H9 (cell line): ENCODE data around the gene SHPK. TPM values are rescaled to one million over a fixed set of nuclear protein-coding genes. Genes with fewer than 3 reads are reported as not detected.
A peak's percentile ranks its signal among the peaks of the same experiment; 100 is the strongest.

Source experiments
- DNase-seq: peaks from one replicate; pipeline ENCODE4 v3.0.0-alpha.2; 2017
- H2AFZ ChIP-seq: one replicate; pipeline ENCODE4 v1.6.1; 2013; ENCODE audit warnings: mild to moderate bottlenecking, low read length, control low read depth, moderate library complexity
- H2AK5ac ChIP-seq: 2 replicates; pipeline ENCODE4 v1.6.1; 2013; ENCODE audit warnings: low read length, control low read depth, mixed read lengths; ENCODE audit not compliant: insufficient read length
- H2BK120ac ChIP-seq: one replicate; pipeline ENCODE4 v1.6.1; 2013; ENCODE audit warnings: low read depth, mild to moderate bottlenecking, low read length, control low read depth, inconsistent platforms; ENCODE audit not compliant: poor library complexity, severe bottlenecking
- H2BK12ac ChIP-seq: 2 replicates; pipeline ENCODE4 v1.6.1; 2013; ENCODE audit warnings: low read length, control low read depth, mixed read lengths, low read depth; ENCODE audit not compliant: insufficient read length
- H2BK15ac ChIP-seq: 2 replicates; pipeline ENCODE4 v1.6.1; 2013; ENCODE audit warnings: low read depth, low read length, control low read depth
- H2BK20ac ChIP-seq: one replicate; pipeline ENCODE4 v1.6.1; 2013; ENCODE audit warnings: low read depth, mild to moderate bottlenecking, low read length, control low read depth, inconsistent platforms; ENCODE audit not compliant: poor library complexity, severe bottlenecking
- H2BK5ac ChIP-seq: 2 replicates; pipeline ENCODE4 v1.6.1; 2013; ENCODE audit warnings: low read length, control low read depth, mixed read lengths; ENCODE audit not compliant: insufficient read length
- H3K14ac ChIP-seq: 2 replicates; pipeline ENCODE4 v1.6.1; 2013; ENCODE audit warnings: low read length, control low read depth; ENCODE audit not compliant: insufficient read depth
- H3K18ac ChIP-seq: 2 replicates; pipeline ENCODE4 v1.6.1; 2013; ENCODE audit warnings: low read depth, mild to moderate bottlenecking, mixed read lengths, low read length, control low read depth; ENCODE audit not compliant: insufficient read length
- H3K23ac ChIP-seq: 2 replicates; pipeline ENCODE4 v1.6.1; 2013; ENCODE audit warnings: low read length, control low read depth, mixed read lengths, low read depth; ENCODE audit not compliant: insufficient read length
- H3K23me2 ChIP-seq: 2 replicates; pipeline ENCODE4 v1.6.1; 2013; ENCODE audit warnings: low read depth, mild to moderate bottlenecking, mixed read lengths, low read length, control low read depth; ENCODE audit not compliant: insufficient read length, poor library complexity, severe bottlenecking
- H3K27ac ChIP-seq: 2 replicates; pipeline ENCODE4 v1.5.1; 2013; ENCODE audit warnings: low read length, control low read depth, mixed read lengths, low read depth; ENCODE audit not compliant: insufficient read length
- H3K27me3 ChIP-seq: 2 replicates; pipeline ENCODE4 v1.6.1; 2013; ENCODE audit warnings: low read length, control low read depth, inconsistent platforms; ENCODE audit not compliant: insufficient read depth
- H3K4ac ChIP-seq: 2 replicates; pipeline ENCODE4 v1.6.1; 2013; ENCODE audit warnings: low read depth, mild to moderate bottlenecking, control low read depth, inconsistent platforms, low read length, moderate library complexity
- H3K4me1 ChIP-seq: 2 replicates; pipeline ENCODE4 v1.6.1; 2013; ENCODE audit warnings: low read length, control low read depth, inconsistent platforms; ENCODE audit not compliant: insufficient read depth
- H3K4me2 ChIP-seq: 2 replicates; pipeline ENCODE4 v1.6.1; 2013; ENCODE audit warnings: low read length, control low read depth, mixed read lengths; ENCODE audit not compliant: insufficient read length, insufficient read depth
- H3K56ac ChIP-seq: 2 replicates; pipeline ENCODE4 v1.6.1; 2013; ENCODE audit warnings: low read depth, mild to moderate bottlenecking, mixed read lengths, low read length, control low read depth; ENCODE audit not compliant: insufficient read length
- H3K79me1 ChIP-seq: 2 replicates; pipeline ENCODE4 v1.6.1; 2013; ENCODE audit warnings: low read depth, mild to moderate bottlenecking, moderate library complexity, low read length, control low read depth, inconsistent platforms; ENCODE audit not compliant: insufficient read depth, poor library complexity, severe bottlenecking
- H3K79me2 ChIP-seq: 2 replicates; pipeline ENCODE4 v1.6.1; 2013; ENCODE audit warnings: low read length, control low read depth, inconsistent platforms; ENCODE audit not compliant: insufficient read depth
- H3K9ac ChIP-seq: 2 replicates; pipeline ENCODE4 v1.6.1; 2013; ENCODE audit warnings: low read length, control low read depth, mixed read lengths; ENCODE audit not compliant: insufficient read length; ENCODE audit errors: extremely low read depth
- H3K9me3 ChIP-seq: one replicate; pipeline ENCODE4 v1.6.1; 2013; ENCODE audit warnings: low read depth, low read length, inconsistent platforms; ENCODE audit not compliant: control insufficient read depth
- H3T11ph ChIP-seq: one replicate; pipeline ENCODE4 v1.6.1; 2013; ENCODE audit warnings: mild to moderate bottlenecking, low read length, control low read depth, inconsistent platforms
- H4K20me1 ChIP-seq: one replicate; pipeline ENCODE4 v1.6.1; 2013; ENCODE audit not compliant: control insufficient read depth, insufficient read length, insufficient read depth
- H4K5ac ChIP-seq: 2 replicates; pipeline ENCODE4 v1.6.1; 2013; ENCODE audit warnings: low read depth, mild to moderate bottlenecking, mixed read lengths, low read length, control low read depth; ENCODE audit not compliant: insufficient read length
- H4K8ac ChIP-seq: replicated peaks from 2 replicates; pipeline ENCODE4 v1.6.1; 2013; ENCODE audit warnings: low read length, control low read depth, mixed read lengths, low read depth; ENCODE audit not compliant: insufficient read length
- H4K91ac ChIP-seq: 2 replicates; pipeline ENCODE4 v1.6.1; 2013; ENCODE audit warnings: low read depth, mild to moderate bottlenecking, moderate library complexity, mixed read lengths, low read length, control low read depth; ENCODE audit not compliant: insufficient read length
- H3K27ac Mint-ChIP-seq, 3 experiments: 2 replicates in 2 of 3; 3 replicates in 1 of 3; pipeline ENCODE4 v1.8.0; 2020 to 2021; ENCODE audit warnings: mixed read lengths in 3 of 3, mild to moderate bottlenecking in 1 of 3, moderate library complexity in 1 of 3
- H3K27me3 Mint-ChIP-seq: 2 replicates; pipeline ENCODE4 v1.8.0; 2021; ENCODE audit warnings: low read depth, mild to moderate bottlenecking, moderate library complexity, mixed read lengths
- H3K36me3 Mint-ChIP-seq, 3 experiments: 2 replicates in 2 of 3; 3 replicates in 1 of 3; pipeline ENCODE4 v1.8.0; 2020 to 2021; ENCODE audit warnings: low read depth in 3 of 3, mixed read lengths in 3 of 3; ENCODE audit not compliant: insufficient read depth in 1 of 3
- H3K4me1 Mint-ChIP-seq, 2 experiments: 2 replicates each; pipeline ENCODE4 v1.8.0; 2020; ENCODE audit warnings: mixed read lengths in 2 of 2
- H3K4me3 Mint-ChIP-seq, 2 experiments: 2 replicates in 1 of 2; 3 replicates in 1 of 2; pipeline ENCODE4 v1.8.0; 2020 to 2021; ENCODE audit warnings: mild to moderate bottlenecking in 2 of 2, mixed read lengths in 2 of 2, moderate library complexity in 1 of 2
- H3K9me3 Mint-ChIP-seq, 2 experiments: 2 replicates in 1 of 2; 3 replicates in 1 of 2; pipeline ENCODE4 v1.8.0; 2020; ENCODE audit warnings: mild to moderate bottlenecking in 2 of 2, mixed read lengths in 2 of 2, moderate library complexity in 1 of 2
- WGBS: extraction: QIAGEN DNeasy Blood & Tissue Kit; methylation state at CpG from one replicate; pipeline ENCODE4 v1.1.7; 2013; ENCODE audit warnings: missing lambda C conversion rate, low lambda C conversion rate, mixed read lengths; ENCODE audit not compliant: insufficient read length; ENCODE audit errors: extremely low coverage; 5-methylcytosine and 5-hydroxymethylcytosine counted together
- total RNA-seq: library from RNA; stranded (reverse); gene quantifications from 2 replicates; pipeline ENCODE4 v1.2.1, GENCODE V29; 2021
- TF ChIP-seq, protein P1 (sequence below): fragments of 200-600 bp; sonication (generic); conservative IDR thresholded peaks from 3 replicates; pipeline ENCODE4 v1.8.0; 2021; ENCODE audit warnings: antibody characterized with exemption, mild to moderate bottlenecking

The SHPK gene
- total RNA-seq, 1 experiment from 2014 or later: 27.0 TPM

DNA sequence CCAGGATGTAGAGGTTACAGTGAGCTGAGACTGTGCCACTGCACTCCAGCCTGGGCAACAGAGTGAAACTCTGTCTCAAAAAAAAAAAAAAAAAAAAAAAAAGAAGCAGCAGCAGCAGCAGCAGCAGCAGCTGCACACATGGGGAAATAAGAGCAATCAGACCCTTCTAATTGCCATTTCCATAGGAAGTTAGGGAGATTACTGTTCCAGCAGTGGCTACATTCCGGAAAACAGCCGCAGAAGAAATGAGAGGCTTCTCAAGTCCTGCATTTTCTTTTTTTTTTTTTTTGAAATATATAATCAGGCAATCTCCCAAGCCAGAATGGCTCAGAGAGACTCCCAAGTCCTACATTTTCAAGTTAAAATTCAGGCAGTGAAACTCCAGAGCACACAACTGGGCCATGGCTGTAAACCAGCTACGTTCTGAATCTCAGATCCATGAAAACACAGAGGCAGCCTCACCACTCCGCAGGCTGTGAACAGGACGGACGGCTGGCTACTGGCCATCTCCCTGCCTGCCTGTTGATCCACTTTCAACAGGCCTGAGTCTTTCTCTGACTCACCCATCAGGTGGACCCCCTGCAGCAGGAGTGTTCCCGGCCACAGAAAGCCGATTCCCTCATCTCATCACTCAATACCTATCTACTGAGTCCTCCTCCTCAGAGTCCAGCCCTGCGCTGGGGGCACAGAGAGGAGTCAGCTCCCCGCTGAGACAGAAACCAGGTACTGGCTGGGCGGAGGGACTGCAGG lies 41.8 kb downstream of the SHPK start:
- no CpG with 5 or more reads among the region's 11 CpGs for WGBS
- Mint-ChIP-seq H3K27me3 (no peaks in the 10 kb centered on the region), H3K4me1 (peaks cover 2% of the 10 kb centered on the region in 2 experiments; a peak in 3 of 4 replicates), H3K36me3 (peaks cover 9 to 21% (median 17%) of the 10 kb centered on the region in 3 experiments), H3K27ac (peak overlapping the region in 2 of 3 experiments; percentile 85 to 86; a peak in 3 of 7 replicates), H3K9me3 (no peaks in the 10 kb centered on the region), H3K4me3 (no peak overlapping the region)
- Histone ChIP-seq H2AFZ (no peak overlapping the region), H4K91ac (no peak overlapping the region), H4K5ac (no peak overlapping the region), H3K4ac (no peak overlapping the region), H4K20me1 (no peaks in the 10 kb centered on the region), H2BK5ac (no peak overlapping the region), H3K79me2 (no peaks in the 10 kb centered on the region), H2BK15ac (no peak overlapping the region), H2BK12ac (no peak overlapping the region), H3T11ph (no peak overlapping the region), H3K4me2 (no peak overlapping the region), H3K4me1 (no peaks in the 10 kb centered on the region), H3K79me1 (no peaks in the 10 kb centered on the region), H3K9ac (no peak overlapping the region), H2BK120ac (no peak overlapping the region), H3K23ac (no peak overlapping the region), H2BK20ac (no peak overlapping the region), H3K18ac (no peak overlapping the region), H3K27me3 (no peaks in the 10 kb centered on the region), H3K9me3 (no peaks in the 10 kb centered on the region), H2AK5ac (no peak overlapping the region), H3K14ac (no peak overlapping the region), H3K23me2 (no peaks in the 10 kb centered on the region), H4K8ac (no peak overlapping the region), H3K56ac (no peak overlapping the region), H3K27ac (no peak overlapping the region)
- TF ChIP-seq, protein P1, sequence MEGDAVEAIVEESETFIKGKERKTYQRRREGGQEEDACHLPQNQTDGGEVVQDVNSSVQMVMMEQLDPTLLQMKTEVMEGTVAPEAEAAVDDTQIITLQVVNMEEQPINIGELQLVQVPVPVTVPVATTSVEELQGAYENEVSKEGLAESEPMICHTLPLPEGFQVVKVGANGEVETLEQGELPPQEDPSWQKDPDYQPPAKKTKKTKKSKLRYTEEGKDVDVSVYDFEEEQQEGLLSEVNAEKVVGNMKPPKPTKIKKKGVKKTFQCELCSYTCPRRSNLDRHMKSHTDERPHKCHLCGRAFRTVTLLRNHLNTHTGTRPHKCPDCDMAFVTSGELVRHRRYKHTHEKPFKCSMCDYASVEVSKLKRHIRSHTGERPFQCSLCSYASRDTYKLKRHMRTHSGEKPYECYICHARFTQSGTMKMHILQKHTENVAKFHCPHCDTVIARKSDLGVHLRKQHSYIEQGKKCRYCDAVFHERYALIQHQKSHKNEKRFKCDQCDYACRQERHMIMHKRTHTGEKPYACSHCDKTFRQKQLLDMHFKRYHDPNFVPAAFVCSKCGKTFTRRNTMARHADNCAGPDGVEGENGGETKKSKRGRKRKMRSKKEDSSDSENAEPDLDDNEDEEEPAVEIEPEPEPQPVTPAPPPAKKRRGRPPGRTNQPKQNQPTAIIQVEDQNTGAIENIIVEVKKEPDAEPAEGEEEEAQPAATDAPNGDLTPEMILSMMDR: no peak
- no peak for DNase-seq
